GM19099 (cell line): ENCODE measurements around the gene PPARD.

Experiments used
- POLR2A ChIP-seq: IDR thresholded peaks from 3 replicates; pipeline ENCODE4 v1.6.1; 2011; ENCODE audit warnings: low read depth; ENCODE audit not compliant: insufficient read length; ENCODE audit errors: extremely low read depth

PPARD gene

GRCh38 chr6:35403544-35404442 is 61.4 kb downstream of the PPARD start:
- TF ChIP-seq POLR2A = no peak

GRCh38 chr6:35406711-35407485 is 64.5 kb downstream of the PPARD start:
- TF ChIP-seq POLR2A = no peak

GRCh38 chr6:35409245-35409644 is 66.9 kb downstream of the PPARD start:
- TF ChIP-seq POLR2A = no peak

- TF ChIP-seq POLR2A = no peak
Observed at GRCh38 chr6:35410131-35410530, 67.8 kb downstream of the PPARD start.

GRCh38 chr6:35411066-35411465 is 68.7 kb downstream of the PPARD start:
- no peak for TF ChIP-seq POLR2A

- no peak for TF ChIP-seq POLR2A
Observed at GRCh38 chr6:35412102-35412501, 69.7 kb downstream of the PPARD start.

GRCh38 chr6:35413911-35414310 is 71.6 kb downstream of the PPARD start:
- no peak for TF ChIP-seq POLR2A

GRCh38 chr6:35415065-35415891 is 72.9 kb downstream of the PPARD start:
- no peak for TF ChIP-seq POLR2A

GRCh38 chr6:35417979-35418661 is 75.8 kb downstream of the PPARD start:
- no peak for TF ChIP-seq POLR2A

- TF ChIP-seq POLR2A = no peak
Observed at GRCh38 chr6:35419417-35419816, 77.1 kb downstream of the PPARD start.

- TF ChIP-seq POLR2A = no peak
Observed at GRCh38 chr6:35419961-35420360, 77.6 kb downstream of the PPARD start.

GRCh38 chr6:35425284-35425683 is 82.9 kb downstream of the PPARD start:
- no peak for TF ChIP-seq POLR2A

GRCh38 chr6:35426074-35426473 is 83.7 kb downstream of the PPARD start:
- no peak for TF ChIP-seq POLR2A

- TF ChIP-seq POLR2A = no peak
Observed at GRCh38 chr6:35427435-35427834, 85.1 kb downstream of the PPARD start.

- no peak for TF ChIP-seq POLR2A
Observed at GRCh38 chr6:35427851-35428321, 85.5 kb downstream of the PPARD start.
